Tibial nerve (tissue), 4 donors: ENCODE results near the gene ARL2BP.

Experiments
- CTCF ChIP-seq, 5 experiments: fragments of 200-600 bp in 3 of 5; fragments of 450-650 bp in 2 of 5; sonication (generic) in 3 of 5; IDR thresholded peaks; one replicate each; pipeline ENCODE4 v1.5.1; 2016 to 2019; ENCODE audit warnings: antibody characterized with exemption in 5 of 5, mild to moderate bottlenecking in 3 of 5, moderate library complexity in 2 of 5
- EP300 ChIP-seq, 2 donors: sonication (generic); formaldehyde crosslinking; IDR thresholded peaks; one replicate each; pipeline ENCODE4 v1.6.1; 2017; ENCODE audit warnings: antibody characterized with exemption in 2 of 2, mild to moderate bottlenecking in 1 of 2
- POLR2A ChIP-seq, 2 donors: fragments of 450-650 bp; IDR thresholded peaks; one replicate each; pipeline ENCODE4 v1.6.1; 2017; ENCODE audit warnings: antibody characterized with exemption in 2 of 2, mild to moderate bottlenecking in 2 of 2, moderate library complexity in 2 of 2

- TF ChIP-seq CTCF (IDR thresholded peaks at IDR 0.05) (no peak), POLR2A (IDR thresholded peaks at IDR 0.05) (no peak), EP300 (IDR thresholded peaks at IDR 0.05) (no peak)
Observed at GRCh38 chr16:57283214-57283958, 38.3 kb downstream of the ARL2BP start.
